ENCODE measurements around the gene IFT52. TPM values are rescaled to one million over a fixed set of nuclear protein-coding genes. Genes with fewer than 3 reads are reported as not detected.

Gene IFT52
- 15.3 and 17.6 TPM in 2 replicates for total RNA-seq

GRCh38 chr20:43590392-43591303 lies at the start of gene IFT52:
Gene IFT52 (plus strand): TSS chr20:43590937. CDS start chr20:43594699, 3,762 bp downstream.

GRCh38 chr20:43558412-43559146 lies 32.2 kb upstream of the IFT52 start, which contains the start of gene SGK2:
Gene SGK2 (plus strand): TSS chr20:43559027. CDS start chr20:43566496, 7,469 bp downstream.

GRCh38 chr20:43666376-43667328 lies 75.9 kb downstream of the IFT52 start, which contains the start of gene MYBL2:
Gene MYBL2 (plus strand): TSS chr20:43667114. CDS start chr20:43667284, 170 bp downstream.

Other genes with a start within 250 kb of the IFT52 start
- 20.0 and 26.5 TPM in 2 replicates for gene SRSF6, start 133.0 kb upstream of the IFT52 start, total RNA-seq
- 3.6 and 5.5 TPM in 2 replicates for gene L3MBTL1, start 83.2 kb upstream of the IFT52 start, total RNA-seq
- gene SGK2, start 31.9 kb upstream of the IFT52 start, total RNA-seq = 0.21 and 1.4 TPM in 2 replicates
- 0.21 and 3.1 TPM in 2 replicates for gene MYBL2, start 76.2 kb downstream of the IFT52 start, total RNA-seq
- gene GTSF1L, start 136.1 kb downstream of the IFT52 start, total RNA-seq = not detected in 2 replicates

All from tracheal epithelial cell (primary cell).